RKO (cell line): ENCODE measurements around the gene CCT8.
"Not testable (repeated sequence)": the region's sequence is repeated elsewhere in the genome, so short reads cannot be mapped to it uniquely, and the experiment has no call there.

Experiments used
- DNase-seq: peaks from one replicate; pipeline ENCODE4 v3.0.0-alpha.2; 2016; ENCODE audit warnings: low spot score

Gene CCT8

GRCh38 chr21:29077651-29078090, 4.2 kb upstream of the CCT8 start:
- DNase-seq, result no peak

DNA sequence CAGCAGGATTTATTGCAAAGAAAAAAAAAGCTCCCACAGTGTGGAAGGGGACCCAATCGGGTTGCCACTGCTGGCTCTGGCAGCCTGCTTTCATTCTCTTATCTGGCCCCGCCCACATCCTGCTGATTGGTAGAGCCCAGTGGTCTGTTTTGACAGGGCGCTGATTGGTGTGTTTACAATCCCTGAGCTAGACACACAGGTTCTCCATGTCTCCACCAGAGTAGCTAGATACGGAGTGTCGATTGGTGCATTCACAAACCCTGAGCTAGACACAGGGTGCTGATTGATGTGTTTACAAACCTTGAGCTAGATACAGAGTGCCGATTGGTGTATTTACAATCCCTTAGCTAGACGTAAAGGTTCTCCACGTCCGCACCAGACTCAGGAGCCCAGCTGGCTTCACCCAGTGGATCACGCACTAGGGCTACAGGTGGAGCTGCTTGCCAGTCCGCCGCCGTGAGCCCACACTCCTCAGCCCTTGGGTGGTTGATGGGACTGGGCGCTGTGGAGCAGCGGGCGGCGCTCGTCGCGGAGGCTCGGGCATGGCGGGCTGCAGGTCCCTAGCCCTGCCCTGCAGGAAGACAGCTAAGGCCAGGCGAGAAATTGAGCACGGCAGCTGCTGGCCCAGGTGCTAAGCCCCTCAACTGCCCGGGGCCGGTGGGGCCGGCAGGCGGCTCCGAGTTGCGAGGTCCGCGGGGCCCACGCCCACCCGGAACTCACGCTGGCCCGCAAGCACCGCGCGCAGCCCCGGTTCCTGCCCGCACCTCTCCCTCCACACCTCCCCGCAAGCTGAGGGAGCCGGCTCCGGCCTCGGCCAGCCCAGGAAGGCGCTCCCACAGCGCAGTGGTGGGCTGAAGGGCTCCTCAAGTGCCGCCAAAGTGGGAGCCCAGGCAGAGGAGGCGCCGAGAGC, 3.5 kb upstream of the CCT8 start:
- not testable (repeated sequence) for DNase-seq

DNA sequence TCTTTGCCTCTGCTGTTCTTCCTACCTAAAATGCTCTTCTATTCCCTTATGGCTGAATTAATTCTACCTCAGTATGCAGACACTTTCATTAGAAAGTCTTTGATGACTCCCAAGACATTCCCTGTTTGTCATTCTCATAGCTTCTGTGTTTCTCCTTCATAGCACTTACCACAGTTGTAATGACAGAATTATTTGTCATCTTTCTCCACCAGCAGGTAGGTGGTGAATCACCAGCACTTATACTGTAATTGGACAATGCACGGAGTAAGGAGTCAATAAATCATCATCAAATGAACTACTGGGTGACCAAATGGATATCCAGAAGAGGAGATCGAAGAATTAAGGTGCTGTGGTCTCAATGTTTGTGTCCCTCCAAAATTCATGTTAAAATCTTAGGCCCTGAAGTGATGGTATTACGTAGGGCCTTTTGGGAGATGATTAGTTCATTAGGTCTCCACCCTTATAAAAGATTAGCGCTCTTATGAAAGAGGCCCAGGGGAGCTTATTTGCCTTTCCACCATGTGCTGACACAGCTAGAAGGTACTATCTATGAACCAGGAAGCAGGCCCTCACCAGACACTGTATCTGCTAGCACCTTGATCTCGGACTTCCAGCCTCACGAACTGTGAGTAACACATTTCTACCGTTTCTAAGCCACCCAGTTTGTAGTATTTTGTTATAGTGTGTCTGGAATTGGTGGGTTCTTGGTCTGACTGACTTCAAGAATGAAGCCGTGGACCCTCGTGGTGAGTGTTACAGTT, 2.4 kb upstream of the CCT8 start:
- DNase-seq, result peak; percentile 89

DNA sequence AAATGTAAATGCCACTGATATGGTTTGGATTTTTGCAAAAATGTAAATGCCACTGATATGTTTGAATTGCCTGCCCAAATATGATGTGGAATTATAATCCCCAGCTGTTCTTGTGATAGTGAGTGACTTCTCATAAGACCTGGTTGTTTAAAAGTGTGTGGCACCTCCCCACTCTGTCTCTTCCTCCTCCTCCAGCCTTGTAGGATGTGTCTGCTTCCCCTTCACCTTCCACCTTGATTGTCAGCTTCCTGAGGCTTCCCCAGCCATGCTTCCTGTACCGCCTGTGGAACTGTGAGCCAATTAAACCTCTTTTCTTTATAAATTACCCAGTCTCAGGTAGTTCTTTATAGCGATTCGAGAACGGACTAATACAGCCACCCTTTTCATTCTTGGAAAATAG, 1.3 kb upstream of the CCT8 start:
- DNase-seq, result no peak

DNA sequence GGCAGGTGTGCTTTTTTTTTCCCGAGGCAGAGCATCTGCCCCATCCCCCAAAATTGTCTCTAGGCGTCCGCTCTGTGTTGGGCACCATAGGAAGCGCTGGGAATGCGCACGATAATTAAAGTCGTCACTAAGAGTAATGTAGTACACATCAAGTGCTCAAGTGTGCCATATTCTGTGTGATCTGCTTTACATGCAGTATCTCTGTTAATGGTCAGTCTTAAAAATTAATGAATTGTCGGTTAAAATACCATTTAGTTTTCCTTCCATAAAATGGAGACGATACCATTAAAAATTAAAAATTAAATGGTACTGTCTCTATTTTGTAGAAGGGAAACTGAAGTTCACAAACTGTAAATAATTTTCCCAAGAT, 544 bp upstream of the CCT8 start:
- no peak for DNase-seq

DNA sequence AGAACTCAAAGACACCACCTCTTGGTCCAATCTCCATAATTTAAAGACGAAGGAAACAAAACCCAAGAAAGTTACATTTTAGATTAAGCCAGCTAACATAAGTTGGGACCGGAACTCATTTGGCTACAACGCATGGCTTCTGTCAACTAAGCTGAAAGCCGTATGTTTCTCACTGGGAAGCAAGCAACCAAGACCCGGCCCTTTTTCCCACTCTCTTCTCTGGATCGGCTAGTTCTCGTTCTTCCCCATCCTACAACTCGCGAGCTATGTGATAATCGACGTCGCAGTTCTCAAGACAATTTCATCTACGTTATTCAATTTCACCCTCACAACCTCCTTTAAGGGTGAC, 601 bp downstream of the CCT8 start:
- peak; percentile 60 for DNase-seq

DNA sequence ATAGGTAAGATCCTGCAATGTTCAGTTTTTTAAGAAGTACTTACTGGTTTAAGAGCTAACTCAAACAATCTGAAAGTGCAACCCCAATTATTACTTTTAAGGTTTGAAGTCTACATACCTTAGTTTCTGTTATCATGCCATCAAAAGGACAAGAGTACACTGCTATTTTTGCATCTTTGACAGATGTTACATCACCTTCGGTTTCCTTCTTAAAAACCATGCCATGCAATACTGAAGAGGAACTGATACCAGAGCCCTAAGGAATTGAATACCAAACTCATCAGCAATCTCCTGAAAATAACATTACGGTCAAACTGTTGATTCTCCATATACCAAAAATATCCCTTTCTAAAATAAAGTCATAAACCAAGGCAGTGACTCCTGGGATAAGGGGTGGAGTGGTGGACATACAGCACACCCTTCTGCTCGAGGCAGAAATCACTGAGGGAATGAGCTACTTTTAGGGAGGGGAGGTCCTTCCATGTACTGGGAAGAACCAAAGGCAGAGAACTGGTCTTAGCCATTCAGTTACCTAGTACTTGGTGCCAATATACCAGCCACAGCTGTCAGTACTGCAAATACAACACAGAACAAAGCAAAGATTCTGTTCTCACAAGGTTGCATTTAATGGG, 8.5 kb downstream of the CCT8 start:
- no peak for DNase-seq

DNA sequence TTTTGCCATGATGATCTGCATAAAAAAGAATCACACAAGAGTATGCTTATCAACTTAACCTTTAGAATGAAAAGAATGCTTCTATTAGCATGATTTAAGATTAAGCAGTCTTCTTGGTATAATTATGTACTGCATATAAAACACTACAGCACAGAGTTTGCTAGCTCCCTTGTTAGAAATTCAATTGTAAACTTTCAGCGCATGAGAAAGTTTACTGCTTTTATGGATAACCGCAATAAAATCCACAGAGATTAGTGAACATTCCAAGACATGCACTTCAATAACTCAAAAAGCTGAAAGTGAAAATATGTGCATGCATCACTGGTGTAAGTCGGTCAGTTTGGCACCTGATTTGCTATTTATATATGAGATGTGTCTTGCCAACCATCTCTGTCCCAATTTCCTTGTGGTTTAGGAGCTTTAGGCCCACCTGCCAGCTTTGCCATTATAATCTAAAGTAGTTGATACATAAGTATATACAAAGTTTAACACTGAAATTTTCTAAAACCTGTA, 16.9 kb downstream of the CCT8 start:
- DNase-seq, result no peak

DNA sequence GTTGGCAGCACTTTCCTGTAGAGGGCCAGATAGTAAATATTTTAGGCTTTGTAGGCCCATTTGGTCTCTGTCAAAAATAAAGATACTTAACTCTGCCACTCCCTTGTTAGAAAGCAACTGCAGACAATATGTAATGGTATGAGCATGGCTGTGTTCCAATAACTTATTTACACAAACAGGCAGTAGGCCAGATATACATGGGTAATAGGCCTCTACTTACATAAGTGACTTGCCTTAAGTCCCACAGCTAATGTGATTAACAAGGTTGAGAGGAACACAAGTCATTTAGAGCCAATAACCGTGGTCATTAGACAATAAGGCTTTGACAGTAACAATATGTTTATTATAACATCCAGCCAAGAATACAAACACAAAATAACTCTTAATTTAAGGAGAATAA, 17.4 kb downstream of the CCT8 start:
- no peak for DNase-seq

- no peak for DNase-seq
Measured at GRCh38 chr21:29055080-29055479, 18.4 kb downstream of the CCT8 start.

- DNase-seq, result no peak
Measured at GRCh38 chr21:29053656-29054055, 19.8 kb downstream of the CCT8 start.

DNA sequence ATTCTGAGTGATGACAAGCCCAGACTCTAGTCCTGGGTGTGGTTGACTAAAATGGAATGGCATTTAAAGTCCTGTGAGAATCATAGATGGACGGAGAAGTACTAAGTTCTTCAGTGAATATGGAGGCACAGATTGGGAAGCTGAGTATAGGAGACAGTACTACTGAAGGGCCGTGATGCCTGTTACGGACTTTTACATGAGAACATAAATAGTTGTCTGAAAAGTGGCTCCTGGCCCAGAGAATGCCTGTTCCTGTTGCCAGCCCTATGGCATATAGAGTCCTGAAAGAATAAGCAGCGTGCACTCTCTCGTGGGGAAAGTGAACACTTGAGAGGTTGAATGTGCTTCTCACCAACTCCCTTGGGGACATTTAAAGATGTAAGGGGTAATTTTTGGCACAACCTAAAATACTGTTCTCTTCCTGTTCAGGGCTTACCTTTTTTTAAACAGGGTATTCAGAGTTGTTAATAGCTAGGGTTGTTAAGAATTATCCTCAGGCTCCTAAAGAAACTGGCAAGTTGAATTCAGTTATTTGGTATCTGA, 20.4 kb downstream of the CCT8 start:
- no peak for DNase-seq

- no peak for DNase-seq
Measured at GRCh38 chr21:29052224-29052623, 21.2 kb downstream of the CCT8 start.

- no peak for DNase-seq
Measured at GRCh38 chr21:29034678-29035077, 38.8 kb downstream of the CCT8 start.

DNA sequence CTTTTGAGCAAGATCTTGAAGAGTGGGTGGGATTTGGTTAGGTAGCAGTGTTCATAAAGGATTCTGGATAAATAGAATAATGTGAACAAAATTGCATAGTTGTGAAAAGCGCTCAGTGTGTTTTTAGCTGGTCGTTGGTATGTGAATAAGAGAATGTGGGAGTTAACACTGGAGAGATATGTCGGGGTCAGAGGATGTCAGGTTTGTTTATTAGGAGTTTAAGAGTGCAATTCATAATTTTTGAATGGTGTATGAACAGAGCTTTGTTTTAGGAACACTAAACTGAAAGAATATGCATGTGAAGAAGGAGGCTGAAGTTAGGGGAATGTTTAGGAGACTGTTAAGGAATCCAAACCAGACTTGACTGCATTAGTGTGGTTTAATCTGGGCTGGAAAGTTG, 39.6 kb downstream of the CCT8 start:
- DNase-seq, result no peak

GRCh38 chr21:29033301-29033700, 40.1 kb downstream of the CCT8 start:
- DNase-seq, result no peak

GRCh38 chr21:29030909-29031308, 42.5 kb downstream of the CCT8 start:
- no peak for DNase-seq

DNA sequence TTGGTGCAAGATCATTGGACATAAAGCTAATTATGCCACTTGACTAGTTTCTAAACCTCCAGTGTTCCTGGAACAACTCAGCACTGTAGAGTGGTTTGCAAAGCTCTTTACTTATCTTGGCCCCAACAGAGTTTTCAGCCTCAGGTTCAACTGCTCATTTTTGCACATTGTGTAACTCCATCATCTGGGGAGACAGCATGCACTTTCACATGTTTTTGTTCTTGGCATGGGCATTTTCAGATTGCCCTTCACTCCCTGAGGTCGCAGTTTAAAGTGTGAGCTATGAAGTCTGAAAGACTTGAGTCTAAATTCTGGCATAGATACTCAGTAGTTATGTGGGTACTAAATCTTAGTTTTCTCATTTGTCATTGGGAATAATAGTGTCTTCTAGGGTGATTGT, 43.9 kb downstream of the CCT8 start:
- DNase-seq, result no peak

DNA sequence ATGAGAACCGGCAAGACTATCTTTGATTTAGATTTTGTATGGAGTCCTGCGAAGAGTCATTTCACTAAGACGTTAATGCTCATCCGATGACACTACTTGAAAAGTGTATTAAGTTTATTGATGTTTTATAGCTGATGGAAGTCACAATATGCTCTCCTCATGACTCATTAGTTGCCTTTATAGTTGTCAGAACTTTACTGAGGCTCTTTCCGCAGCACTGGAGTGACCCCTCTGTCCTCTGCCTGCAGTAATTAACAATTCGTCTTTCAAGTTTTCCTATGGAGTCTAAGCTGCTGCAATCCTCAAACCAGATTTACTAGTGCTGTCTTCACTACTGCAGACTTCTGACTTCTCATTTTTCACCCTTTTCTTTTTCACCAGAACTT, 48.1 kb downstream of the CCT8 start:
- peak; percentile 76 for DNase-seq

DNA sequence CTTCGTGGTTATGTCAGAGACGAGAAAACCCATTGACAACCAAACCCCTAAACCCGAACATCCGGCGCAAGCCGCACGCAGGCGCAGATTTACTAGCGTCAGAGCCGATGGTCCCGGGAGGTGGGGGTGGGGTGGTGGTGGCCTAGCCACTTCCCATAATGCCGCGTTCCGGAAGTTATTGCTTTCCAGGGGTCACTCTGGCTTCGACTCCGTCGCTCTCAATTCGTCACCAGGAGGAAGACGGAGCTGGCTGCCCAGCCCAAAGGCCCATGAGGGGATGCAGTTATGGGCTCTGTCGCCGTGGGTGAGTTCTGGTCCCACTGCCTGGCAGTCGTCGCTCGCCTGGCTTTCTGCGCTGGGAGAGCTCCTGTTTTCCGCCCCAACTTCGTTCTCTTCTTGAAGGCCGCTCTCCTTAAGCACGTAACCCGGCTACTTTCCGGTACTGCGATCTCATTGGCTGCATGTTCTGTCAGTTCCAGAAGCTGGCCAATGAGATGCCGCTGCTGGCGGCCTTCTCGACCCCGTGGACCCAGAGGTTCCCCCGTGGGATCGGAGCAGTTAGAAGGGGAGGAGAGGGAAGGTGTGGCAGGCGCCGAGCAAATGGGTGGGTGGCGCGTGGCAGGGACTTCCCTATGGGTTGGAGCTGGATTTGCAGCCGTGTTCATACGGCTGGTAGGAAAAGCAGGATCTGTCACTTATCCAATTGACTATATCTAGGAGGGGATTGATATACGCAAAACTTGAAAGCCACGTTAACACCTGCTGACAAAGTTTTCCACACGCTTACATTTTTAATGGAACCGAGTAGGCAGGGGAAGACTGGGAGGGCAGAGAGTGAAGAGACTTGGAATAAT, 48.7 kb downstream of the CCT8 start, which contains the start of gene USP16:
TSS of gene USP16 (plus strand) at position 195 of the 854 bp plus-strand sequence. CDS start 3,246 bp downstream, outside the sequence.
- DNase-seq, result peak; percentile 96

DNA sequence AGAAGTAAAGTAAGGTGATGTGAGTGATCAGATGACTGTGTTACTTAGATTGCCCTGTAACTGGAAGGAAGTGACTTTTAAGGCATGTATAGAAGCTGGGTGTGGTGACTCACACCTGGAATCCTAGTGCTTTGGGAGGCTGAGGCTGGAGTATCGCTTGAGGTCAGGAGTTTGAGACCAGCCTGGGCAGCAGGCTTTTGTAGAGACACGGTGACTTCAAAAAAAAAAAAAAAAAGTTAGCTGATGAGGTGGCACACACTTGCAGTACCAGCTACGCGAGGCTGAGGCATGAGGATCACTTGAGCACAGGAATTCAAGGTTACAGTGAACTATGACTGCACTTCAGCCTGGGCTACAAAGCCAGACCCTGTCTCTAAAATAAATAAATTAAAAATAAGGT, 51.3 kb downstream of the CCT8 start:
- peak; percentile 80 for DNase-seq
